HFF-Myc (cell line): Measurements from ENCODE around the gene STK32C.

Experiments
- DNase-seq: peaks from one replicate; pipeline ENCODE4 v3.0.0-alpha.2; 2011; ENCODE audit warnings: low read depth; ENCODE audit errors: extremely low read depth
- H3K4me3 ChIP-seq: replicated peaks from 2 replicates; pipeline ENCODE4 v1.5.1; 2011; ENCODE audit warnings: low read depth, mild to moderate bottlenecking, control low read depth, low read length
- CTCF ChIP-seq: IDR thresholded peaks from 2 replicates; pipeline ENCODE4 v1.5.1; 2012; ENCODE audit warnings: mild to moderate bottlenecking, low read depth, low read length, control low read depth; ENCODE audit errors: missing control alignments

Gene STK32C

DNA sequence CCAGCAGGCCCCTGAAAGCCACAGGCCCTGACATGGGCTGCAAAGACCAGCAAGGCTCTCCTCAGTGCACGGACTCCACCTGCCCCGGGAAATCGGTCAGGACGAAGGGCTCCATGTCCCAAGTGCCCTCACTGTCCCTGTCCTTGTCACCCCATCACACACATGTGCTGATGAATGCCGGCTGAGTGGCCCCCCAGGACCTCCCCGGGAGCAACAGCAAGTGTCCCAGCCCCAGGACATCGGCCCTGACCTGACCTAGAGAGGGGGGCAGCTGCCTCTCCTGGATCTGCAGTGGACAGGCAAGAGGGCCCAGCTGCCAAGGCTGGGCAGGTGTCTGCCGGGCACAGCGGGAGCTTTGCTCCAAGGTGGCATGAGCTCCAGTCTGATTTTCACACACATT lies 49.8 kb downstream of the STK32C start:
- no peak for TF ChIP-seq CTCF

GRCh38 chr10:132257271-132257670 lies 50.5 kb downstream of the STK32C start:
- no peak overlapping the region for H3K4me3 ChIP-seq
- no peak for TF ChIP-seq CTCF
- DNase-seq = peak; percentile 19

More for the DNA sequence above, 49.8 kb downstream of the STK32C start:
- no peak overlapping the region for H3K4me3 ChIP-seq
- DNase-seq = no peak

DNA sequence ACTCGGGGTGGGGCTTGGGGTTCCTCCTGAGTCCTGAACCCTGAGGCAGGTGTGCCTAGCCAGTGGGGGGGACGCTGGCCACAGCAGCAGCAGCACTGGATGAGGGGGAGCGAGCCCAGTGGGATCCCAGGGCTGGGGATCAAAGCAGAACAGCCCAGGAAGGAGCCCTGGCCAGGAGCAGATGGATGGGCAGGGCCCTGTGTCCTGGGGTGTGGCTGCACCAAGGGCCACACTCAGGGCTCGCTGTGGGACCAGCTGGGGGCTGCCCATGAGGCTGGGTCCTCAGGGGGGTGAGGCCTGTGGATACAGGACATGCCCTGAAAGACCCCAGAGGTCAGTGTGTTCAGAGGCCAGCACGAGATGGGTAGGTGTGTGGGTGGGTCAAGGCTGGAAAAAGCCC lies 50.9 kb downstream of the STK32C start:
- no peak for TF ChIP-seq CTCF
- H3K4me3 ChIP-seq = no peak overlapping the region
- DNase-seq = no peak

GRCh38 chr10:132255489-132256344 lies 52.0 kb downstream of the STK32C start:
- no peak for DNase-seq
- TF ChIP-seq CTCF = no peak
- H3K4me3 ChIP-seq = no peak overlapping the region

GRCh38 chr10:132254841-132255240 lies 52.9 kb downstream of the STK32C start:
- TF ChIP-seq CTCF = no peak
- no peak overlapping the region for H3K4me3 ChIP-seq
- no peak for DNase-seq

GRCh38 chr10:132253092-132253687 lies 54.6 kb downstream of the STK32C start:
- DNase-seq = no peak
- no peak overlapping the region for H3K4me3 ChIP-seq
- no peak for TF ChIP-seq CTCF
